HFFc6 (cell line): ENCODE results near the gene TRIM38. TPM values are rescaled to one million over a fixed set of nuclear protein-coding genes. Genes with fewer than 3 reads are reported as not detected.

ENCODE experiments used
- DNase-seq: peaks from one replicate; pipeline ENCODE4 v3.0.0-alpha.2; 2018
- H3K27ac Mint-ChIP-seq: 2 replicates; pipeline ENCODE4 v1.8.0; 2020; ENCODE audit warnings: mild to moderate bottlenecking, mixed read lengths
- H3K27me3 Mint-ChIP-seq: 2 replicates; pipeline ENCODE4 v1.8.0; 2021; ENCODE audit warnings: mild to moderate bottlenecking, moderate library complexity, mixed read lengths; ENCODE audit not compliant: insufficient read depth
- H3K36me3 Mint-ChIP-seq: 2 replicates; pipeline ENCODE4 v1.8.0; 2021; ENCODE audit warnings: low read depth, mixed read lengths
- H3K4me1 Mint-ChIP-seq: 2 replicates; pipeline ENCODE4 v1.8.0; 2020; ENCODE audit warnings: low read depth, mixed read lengths
- H3K4me3 Mint-ChIP-seq: 2 replicates; pipeline ENCODE4 v1.8.0; 2020; ENCODE audit warnings: mild to moderate bottlenecking, moderate library complexity, mixed read lengths
- H3K9me3 Mint-ChIP-seq: 2 replicates; pipeline ENCODE4 v1.8.0; 2020; ENCODE audit warnings: mild to moderate bottlenecking, mixed read lengths
- total RNA-seq, 6 experiments: library from RNA; stranded (reverse); fragmentation: NEBNext Ultra II Directional; extraction: Animal tissue kit (Norgen Biotek cat#: 25700); gene quantifications; 2 replicates in 1 of 6; 3 replicates in 5 of 6; pipeline ENCODE4 v1.2.3, GENCODE V29; 2021
- TF ChIP-seq, protein P1 (sequence below): fragments of 200-600 bp; sonication (generic); IDR thresholded peaks from 2 replicates; pipeline ENCODE4 v1.5.0; 2021; ENCODE audit warnings: antibody characterized with exemption, mild to moderate bottlenecking

The TRIM38 gene
- total RNA-seq, 6 experiments from 2014 or later: 5.4 to 7.5 (median 6.8) TPM

DNA sequence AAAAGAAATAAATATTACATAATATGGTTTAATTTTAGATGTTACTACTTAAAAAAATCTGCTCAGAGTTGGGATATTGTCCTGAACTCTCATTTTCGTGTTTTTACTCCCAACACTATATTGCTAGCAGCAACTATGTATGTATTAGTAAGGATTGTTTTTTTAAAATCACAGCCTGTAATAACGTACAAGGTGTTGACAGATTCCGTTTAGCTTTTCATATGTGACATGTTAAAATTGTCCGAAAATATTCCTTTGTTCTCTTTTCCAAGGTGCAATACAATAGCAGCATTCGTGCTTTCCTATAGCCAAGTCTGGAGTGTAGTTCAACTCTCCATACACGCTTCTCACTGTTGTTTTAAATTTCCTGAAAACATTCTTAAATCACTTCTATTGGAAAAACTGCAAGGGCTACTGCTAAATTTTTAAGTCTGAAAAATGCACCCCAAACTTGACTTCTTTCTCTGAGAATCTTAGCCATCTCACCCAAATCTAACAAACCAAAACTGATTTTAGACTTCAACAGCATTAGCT is 65.7 kb downstream of the TRIM38 start:
- H3K4me3 Mint-ChIP-seq: no peak overlapping the region; the same call in 1 of the 2 replicates
- H3K27ac Mint-ChIP-seq: peak overlapping the region; percentile 92
- no peaks in the 10 kb centered on the region for H3K9me3 Mint-ChIP-seq
- DNase-seq: no peak
- peaks cover 19% of the 10 kb centered on the region for H3K27me3 Mint-ChIP-seq
- peaks cover 86% of the 10 kb centered on the region for H3K4me1 Mint-ChIP-seq
- TF ChIP-seq, protein P1, sequence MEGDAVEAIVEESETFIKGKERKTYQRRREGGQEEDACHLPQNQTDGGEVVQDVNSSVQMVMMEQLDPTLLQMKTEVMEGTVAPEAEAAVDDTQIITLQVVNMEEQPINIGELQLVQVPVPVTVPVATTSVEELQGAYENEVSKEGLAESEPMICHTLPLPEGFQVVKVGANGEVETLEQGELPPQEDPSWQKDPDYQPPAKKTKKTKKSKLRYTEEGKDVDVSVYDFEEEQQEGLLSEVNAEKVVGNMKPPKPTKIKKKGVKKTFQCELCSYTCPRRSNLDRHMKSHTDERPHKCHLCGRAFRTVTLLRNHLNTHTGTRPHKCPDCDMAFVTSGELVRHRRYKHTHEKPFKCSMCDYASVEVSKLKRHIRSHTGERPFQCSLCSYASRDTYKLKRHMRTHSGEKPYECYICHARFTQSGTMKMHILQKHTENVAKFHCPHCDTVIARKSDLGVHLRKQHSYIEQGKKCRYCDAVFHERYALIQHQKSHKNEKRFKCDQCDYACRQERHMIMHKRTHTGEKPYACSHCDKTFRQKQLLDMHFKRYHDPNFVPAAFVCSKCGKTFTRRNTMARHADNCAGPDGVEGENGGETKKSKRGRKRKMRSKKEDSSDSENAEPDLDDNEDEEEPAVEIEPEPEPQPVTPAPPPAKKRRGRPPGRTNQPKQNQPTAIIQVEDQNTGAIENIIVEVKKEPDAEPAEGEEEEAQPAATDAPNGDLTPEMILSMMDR: no peak
- no peaks in the 10 kb centered on the region for H3K36me3 Mint-ChIP-seq

DNA sequence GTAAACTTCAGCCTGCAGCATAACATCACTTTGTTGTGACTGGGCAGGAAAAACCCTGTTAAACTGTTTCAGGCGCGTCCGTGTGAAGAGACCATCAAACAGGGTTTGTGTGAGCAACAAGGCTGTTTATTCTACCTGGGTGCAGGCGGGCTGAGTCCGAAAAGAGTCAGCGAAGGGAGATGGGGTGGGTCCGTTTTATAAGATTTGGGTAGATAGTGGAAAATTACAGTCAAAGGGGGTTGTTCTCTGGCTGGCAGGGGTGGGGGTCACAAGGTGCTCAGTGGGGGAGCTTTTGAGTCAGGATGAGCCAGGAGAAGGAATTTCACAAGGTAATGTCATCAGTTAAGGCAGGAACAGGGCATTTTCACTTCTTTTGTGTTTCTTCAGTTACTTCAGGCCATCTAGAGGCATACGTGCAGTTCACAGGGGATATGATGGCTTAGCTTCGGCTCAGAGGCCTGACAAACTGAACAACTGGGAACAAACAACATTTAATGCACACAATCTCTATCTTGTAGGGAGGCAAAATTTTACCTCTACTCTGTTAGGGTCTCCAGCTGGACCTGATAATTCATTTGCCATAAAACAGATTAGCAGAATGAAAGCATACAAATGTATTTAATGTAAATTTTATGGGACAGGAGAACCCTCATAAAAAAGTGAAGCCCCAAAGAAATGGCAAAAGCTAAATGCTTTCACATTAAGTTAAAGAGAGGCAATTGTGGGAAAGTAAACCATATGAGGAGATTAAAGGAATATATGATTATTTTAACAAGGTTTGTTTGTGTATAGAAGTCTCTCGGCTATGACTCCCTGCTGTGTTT is 66.4 kb downstream of the TRIM38 start:
- Mint-ChIP-seq H3K27me3 (peaks cover 21% of the 10 kb centered on the region), H3K4me1 (peaks cover 88% of the 10 kb centered on the region), H3K9me3 (no peaks in the 10 kb centered on the region), H3K27ac (peak overlapping the region; percentile 50), H3K36me3 (no peaks in the 10 kb centered on the region), H3K4me3 (0 out of 2 replicates have a peak overlapping the region, but pooled peaks have one; percentile 20)
- no peak for DNase-seq
- TF ChIP-seq, protein P1: no peak

DNA sequence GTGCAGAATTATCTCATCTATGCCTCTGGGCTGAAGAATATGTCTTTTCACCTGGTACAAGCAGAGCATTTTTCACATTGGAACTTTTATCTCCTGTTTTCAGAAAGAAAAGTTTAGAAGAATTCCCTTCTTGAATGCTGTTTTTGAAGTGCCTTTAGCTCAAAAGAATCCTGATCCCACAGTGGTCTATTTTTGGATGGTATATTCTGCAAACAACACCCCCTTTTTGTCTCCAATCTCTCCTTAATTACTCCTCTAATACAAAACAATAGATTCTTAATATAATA is 66.9 kb downstream of the TRIM38 start:
- Mint-ChIP-seq H3K4me3 (0 out of 2 replicates have a peak overlapping the region, but pooled peaks have one; percentile 20), H3K4me1 (peaks cover 88% of the 10 kb centered on the region), H3K36me3 (no peaks in the 10 kb centered on the region), H3K9me3 (no peaks in the 10 kb centered on the region), H3K27me3 (peaks cover 21% of the 10 kb centered on the region), H3K27ac (peak overlapping the region; percentile 50; the same call in 1 of the 2 replicates)
- DNase-seq: no peak
- TF ChIP-seq, protein P1: no peak

DNA sequence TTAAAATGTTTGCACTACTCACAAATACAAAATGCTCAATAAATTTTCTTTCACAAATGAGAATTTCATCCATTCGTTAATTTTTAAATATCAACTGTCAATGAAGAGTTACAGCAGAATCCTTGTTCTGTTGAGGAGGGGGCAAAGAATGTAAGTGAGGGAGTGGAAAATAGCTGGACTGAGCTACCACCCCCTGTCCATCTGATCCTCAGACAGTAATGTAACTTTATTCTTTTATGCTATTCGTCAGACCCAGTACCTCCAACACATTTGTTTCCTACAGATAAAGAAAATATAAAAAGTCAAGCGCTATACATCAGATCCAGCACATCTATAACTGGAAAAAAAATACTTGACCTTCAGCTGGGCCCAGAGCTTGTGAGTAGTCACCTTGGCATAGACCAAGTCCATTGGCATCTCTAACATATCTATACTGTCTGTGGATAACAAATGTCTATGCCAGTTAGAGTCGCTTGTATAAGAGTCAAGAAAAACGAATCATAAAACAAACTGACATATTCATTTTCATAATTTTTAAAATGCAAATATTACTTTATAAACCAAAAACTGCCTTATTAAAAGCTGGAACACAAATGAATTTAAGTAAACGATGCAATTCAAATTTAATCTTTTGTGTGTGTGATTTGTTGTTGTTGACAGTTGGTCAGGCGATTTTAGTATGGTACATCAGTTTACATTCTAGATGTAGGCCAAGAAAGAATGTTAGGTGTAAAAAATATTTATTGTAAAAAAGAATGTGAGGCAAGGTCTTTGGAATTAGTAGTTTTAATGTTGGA is 67.5 kb downstream of the TRIM38 start:
- Mint-ChIP-seq H3K27me3 (peaks cover 21% of the 10 kb centered on the region), H3K27ac (peak overlapping the region; percentile 92)

GRCh38 chr6:26030716-26031115 is 68.1 kb downstream of the TRIM38 start:
- Mint-ChIP-seq H3K27ac (peak overlapping the region; percentile 92), H3K9me3 (no peaks in the 10 kb centered on the region), H3K4me3 (peak overlapping the region; percentile 86), H3K27me3 (peaks cover 21% of the 10 kb centered on the region), H3K4me1 (peaks cover 83% of the 10 kb centered on the region), H3K36me3 (no peaks in the 10 kb centered on the region)
- no peak for DNase-seq
- TF ChIP-seq, protein P1: no peak

More for the DNA sequence above, 67.5 kb downstream of the TRIM38 start:
- Mint-ChIP-seq H3K9me3 (no peaks in the 10 kb centered on the region), H3K4me1 (peaks cover 88% of the 10 kb centered on the region), H3K36me3 (no peaks in the 10 kb centered on the region), H3K4me3 (peak overlapping the region; percentile 86)
- TF ChIP-seq, protein P1: no peak
- no peak for DNase-seq
